GM12874 (cell line): ENCODE data around the gene CD27.

ENCODE experiments used
- CTCF ChIP-seq: IDR thresholded peaks from 2 replicates; pipeline ENCODE4 v1.5.1; 2011; ENCODE audit warnings: low read depth, mild to moderate bottlenecking, control low read depth, low read length, moderate library complexity; ENCODE audit not compliant: insufficient read depth

Gene CD27

GRCh38 chr12:6438345-6438744 lies 6.4 kb upstream of the CD27 start:
- TF ChIP-seq CTCF = no peak

- TF ChIP-seq CTCF = no peak
These were observed 4.4 kb upstream of the CD27 start for GRCh38 chr12:6440391-6440790.

- no peak for TF ChIP-seq CTCF
These were observed 1.9 kb upstream of the CD27 start for GRCh38 chr12:6442836-6443235.

- TF ChIP-seq CTCF = no peak
These were observed 1.3 kb upstream of the CD27 start for GRCh38 chr12:6443361-6443983.

GRCh38 chr12:6444031-6444430 lies 724 bp upstream of the CD27 start:
- no peak for TF ChIP-seq CTCF

- TF ChIP-seq CTCF = no peak
These were observed 5.5 kb downstream of the CD27 start for GRCh38 chr12:6450091-6450868.

- no peak for TF ChIP-seq CTCF
These were observed 6.2 kb downstream of the CD27 start for GRCh38 chr12:6450869-6451347.
